SU-DHL-6 (cell line): ENCODE results near the gene LRRC56.
A peak's percentile ranks its signal among the peaks of the same experiment; 100 is the strongest.

Experiments used
- CTCF ChIP-seq: fragments of 200-600 bp; sonication (generic); IDR thresholded peaks from one replicate; pipeline ENCODE4 v1.5.1; 2017; ENCODE audit warnings: antibody characterized with exemption, mild to moderate bottlenecking, low read length, moderate library complexity; ENCODE audit not compliant: insufficient read depth, poor library complexity, severe bottlenecking
- EZH2phosphoT487 ChIP-seq: fragments of 200-600 bp; sonication (generic), shearing (Covaris generic); conservative IDR thresholded peaks from 2 replicates; pipeline ENCODE4 v1.6.1; 2018; ENCODE audit warnings: mild to moderate bottlenecking, antibody characterized with exemption, low read length, moderate library complexity, mixed read lengths

GRCh38 chr11:534396-535209, 2.7 kb upstream of the LRRC56 start:
- TF ChIP-seq EZH2phosphoT487 (no peak), CTCF (peak; percentile 15)
